Transverse colon (tissue), 4 donors: Measurements from ENCODE around the gene CHST11.

Experiments
- EP300 ChIP-seq: sonication (generic); formaldehyde crosslinking; IDR thresholded peaks from one replicate; pipeline ENCODE4 v1.6.1; 2017; ENCODE audit warnings: antibody characterized with exemption, low read depth
- POLR2A ChIP-seq: fragments of 450-650 bp; IDR thresholded peaks from one replicate; pipeline ENCODE4 v1.6.1; 2016; ENCODE audit warnings: antibody characterized with exemption, mild to moderate bottlenecking, moderate library complexity
- POLR2AphosphoS5 ChIP-seq, 3 donors: sonication (generic); formaldehyde crosslinking; IDR thresholded peaks; one replicate each; pipeline ENCODE4 v1.6.1; 2016; ENCODE audit warnings: antibody characterized with exemption in 3 of 3
- TF ChIP-seq, protein P1 (sequence below), 5 experiments: fragments of 200-600 bp in 3 of 5; fragments of 450-650 bp in 2 of 5; sonication (generic) in 3 of 5; IDR thresholded peaks; 1 replicate in 2 of 5; 2 replicates in 3 of 5; pipeline ENCODE4 v1.5.1; 2016 to 2017; ENCODE audit warnings: antibody characterized with exemption in 5 of 5, inconsistent platforms in 3 of 5, mild to moderate bottlenecking in 2 of 5, moderate library complexity in 1 of 5

DNA sequence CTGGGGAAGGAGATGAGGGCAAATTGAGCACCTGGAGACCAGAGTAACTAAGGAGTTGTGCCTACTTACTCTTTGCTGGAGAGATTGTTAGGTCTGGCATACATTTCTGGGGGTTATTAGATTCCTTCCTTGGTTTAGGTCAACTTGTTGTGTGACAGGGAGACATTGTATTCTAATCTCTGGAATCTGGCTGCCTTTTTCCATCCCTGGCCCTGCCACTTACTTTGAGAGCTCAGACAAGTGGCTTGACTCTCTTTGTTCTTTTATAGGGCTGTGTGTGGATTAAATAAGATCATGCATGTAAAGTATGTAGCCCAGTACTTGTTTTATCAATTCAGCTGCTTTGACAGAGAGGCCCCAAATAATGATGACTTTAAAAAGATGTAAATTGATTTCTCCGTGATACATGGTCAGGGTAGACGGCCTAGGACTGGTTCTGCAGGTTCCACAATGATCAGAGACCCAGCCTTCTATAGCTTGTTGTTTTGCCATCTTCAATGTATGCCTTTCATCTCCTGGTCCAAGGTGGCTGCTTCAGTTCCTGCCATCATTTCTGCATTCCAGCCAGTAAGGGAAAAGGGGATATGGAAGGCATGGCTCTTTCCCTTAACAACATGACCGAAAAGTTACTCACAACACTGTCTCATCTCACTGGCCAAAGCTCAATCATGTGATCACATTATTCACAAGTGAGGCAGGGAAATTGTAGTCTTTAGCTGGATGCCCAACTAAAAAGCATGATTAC is 72.6 kb downstream of the CHST11 start:
- TF ChIP-seq POLR2A (no peak), EP300 (no peak), POLR2AphosphoS5 (IDR thresholded peaks at IDR 0.05) (no peak)
- TF ChIP-seq, protein P1, sequence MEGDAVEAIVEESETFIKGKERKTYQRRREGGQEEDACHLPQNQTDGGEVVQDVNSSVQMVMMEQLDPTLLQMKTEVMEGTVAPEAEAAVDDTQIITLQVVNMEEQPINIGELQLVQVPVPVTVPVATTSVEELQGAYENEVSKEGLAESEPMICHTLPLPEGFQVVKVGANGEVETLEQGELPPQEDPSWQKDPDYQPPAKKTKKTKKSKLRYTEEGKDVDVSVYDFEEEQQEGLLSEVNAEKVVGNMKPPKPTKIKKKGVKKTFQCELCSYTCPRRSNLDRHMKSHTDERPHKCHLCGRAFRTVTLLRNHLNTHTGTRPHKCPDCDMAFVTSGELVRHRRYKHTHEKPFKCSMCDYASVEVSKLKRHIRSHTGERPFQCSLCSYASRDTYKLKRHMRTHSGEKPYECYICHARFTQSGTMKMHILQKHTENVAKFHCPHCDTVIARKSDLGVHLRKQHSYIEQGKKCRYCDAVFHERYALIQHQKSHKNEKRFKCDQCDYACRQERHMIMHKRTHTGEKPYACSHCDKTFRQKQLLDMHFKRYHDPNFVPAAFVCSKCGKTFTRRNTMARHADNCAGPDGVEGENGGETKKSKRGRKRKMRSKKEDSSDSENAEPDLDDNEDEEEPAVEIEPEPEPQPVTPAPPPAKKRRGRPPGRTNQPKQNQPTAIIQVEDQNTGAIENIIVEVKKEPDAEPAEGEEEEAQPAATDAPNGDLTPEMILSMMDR (IDR thresholded peaks at IDR 0.05): no peak
